IPS-11a (cell line): ENCODE measurements around the gene CSMD2.

ENCODE experiments used
- H3K4me3 ChIP-seq: one replicate; pipeline ENCODE4 v1.5.1; 2013; ENCODE audit warnings: low read depth, low read length, control low read depth

The CSMD2 gene

DNA sequence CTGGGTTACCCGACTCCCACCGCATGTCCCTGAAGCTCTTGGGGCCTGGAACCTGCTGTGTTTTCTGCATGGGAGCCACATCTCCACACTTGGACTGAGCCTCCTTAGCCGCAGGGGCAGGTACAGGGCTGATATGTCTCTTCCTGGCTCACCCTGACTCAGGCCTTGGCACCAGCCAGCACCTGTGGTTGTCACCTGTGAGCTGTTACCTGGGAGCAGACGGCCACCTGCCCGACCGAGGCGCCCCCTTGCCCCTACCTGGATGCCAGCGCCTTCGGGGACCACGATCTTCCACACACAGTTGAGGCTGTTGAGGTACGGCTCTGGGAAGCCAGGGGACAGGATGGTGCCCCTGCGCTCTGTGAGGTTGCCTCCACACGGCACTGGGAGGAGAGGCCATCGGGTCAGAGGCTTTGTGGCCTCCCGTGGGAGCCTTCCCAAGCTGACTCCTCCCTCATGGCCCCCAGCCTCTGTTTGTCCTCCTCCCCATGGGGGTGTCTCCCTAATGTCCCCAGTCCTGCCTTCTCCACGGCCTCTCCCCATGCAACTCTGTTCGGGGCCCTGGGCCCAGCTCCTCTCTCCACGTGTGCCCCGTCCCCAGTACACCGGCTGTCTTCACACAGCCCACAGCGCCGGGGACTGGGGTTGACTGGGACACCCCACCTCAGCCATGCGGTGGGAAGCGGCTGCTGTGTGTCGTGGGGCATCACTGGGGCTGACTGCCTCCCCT lies 540.6 kb downstream of the CSMD2 start:
- H3K4me3 ChIP-seq: no peak overlapping the region

DNA sequence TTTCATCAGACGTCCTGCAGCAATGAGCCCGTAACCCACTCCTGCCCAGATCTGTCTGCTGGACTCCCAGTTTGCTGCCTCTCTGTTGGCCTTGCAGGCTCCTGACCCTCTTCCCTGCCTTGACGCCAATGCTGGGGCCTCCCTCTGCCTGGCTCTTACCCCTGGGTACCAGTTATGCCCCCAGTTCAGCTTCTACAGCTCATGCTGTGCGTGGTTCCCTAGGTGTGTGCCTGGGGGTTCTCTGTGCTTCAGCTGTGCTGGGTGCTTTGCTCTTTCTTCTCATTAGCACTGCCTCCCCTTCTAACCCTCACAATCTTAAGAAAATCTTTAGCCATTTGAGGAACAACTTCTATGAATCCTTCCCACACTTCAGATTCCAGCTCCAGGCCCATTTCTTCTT lies 541.2 kb downstream of the CSMD2 start:
- no peak overlapping the region for H3K4me3 ChIP-seq

DNA sequence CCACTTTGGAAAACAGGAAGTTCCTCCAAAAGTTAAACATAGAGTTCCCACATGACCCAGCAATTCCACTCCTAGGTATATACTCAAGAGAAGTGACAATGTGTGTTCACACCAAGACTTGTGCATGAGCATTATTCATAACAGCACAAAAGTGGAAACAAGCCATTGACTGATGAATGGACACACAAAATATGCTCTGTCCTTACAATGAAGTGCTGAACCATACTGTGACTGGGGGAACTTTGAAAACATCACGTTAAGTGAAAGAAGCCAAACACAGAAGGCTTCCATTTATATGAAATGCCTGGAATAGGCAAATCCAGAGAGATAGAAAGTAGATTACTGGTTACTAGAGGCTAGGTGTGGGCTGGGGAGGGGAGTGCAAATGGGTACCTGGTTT lies 542.3 kb downstream of the CSMD2 start:
- no peak overlapping the region for H3K4me3 ChIP-seq

DNA sequence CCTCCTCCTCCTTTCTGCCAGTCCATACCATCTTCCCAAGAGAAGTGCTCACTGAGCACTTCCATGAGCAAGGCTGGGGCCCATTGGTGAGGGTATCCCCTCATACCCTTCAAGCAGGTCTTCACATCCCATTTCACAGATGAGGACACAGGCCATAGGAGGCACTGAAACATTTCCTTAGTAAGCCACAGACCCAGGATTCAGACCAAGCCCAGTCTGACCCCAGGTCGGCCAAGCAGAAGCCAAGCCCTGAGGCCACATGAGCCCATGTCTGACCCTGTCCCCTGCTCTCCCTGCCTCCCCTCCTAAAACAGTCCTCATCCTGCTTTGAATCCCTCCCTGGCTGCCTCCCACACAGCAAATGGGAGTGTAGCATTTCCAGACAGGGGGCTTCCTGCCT lies 546.4 kb downstream of the CSMD2 start:
- H3K4me3 ChIP-seq: no peak overlapping the region

DNA sequence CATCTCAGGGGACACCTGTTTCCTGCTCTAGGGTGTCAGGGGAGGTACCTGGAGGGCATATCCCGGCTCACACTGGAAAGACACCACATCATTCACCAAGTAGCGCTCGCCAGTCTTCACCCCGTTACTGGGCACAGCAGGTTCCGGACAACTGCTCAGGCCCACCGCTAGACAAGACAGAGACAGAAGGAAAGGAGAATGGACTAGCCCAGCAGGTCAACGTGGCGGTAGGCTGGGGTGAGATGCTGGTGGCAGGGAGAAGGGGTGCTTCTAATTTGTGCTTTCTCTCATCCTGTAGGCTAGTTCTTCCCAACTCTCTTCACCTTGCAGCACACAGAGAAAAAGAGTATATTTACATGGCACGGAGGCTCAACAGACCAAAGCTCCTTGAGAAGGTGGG lies 547.6 kb downstream of the CSMD2 start:
- no peak overlapping the region for H3K4me3 ChIP-seq

DNA sequence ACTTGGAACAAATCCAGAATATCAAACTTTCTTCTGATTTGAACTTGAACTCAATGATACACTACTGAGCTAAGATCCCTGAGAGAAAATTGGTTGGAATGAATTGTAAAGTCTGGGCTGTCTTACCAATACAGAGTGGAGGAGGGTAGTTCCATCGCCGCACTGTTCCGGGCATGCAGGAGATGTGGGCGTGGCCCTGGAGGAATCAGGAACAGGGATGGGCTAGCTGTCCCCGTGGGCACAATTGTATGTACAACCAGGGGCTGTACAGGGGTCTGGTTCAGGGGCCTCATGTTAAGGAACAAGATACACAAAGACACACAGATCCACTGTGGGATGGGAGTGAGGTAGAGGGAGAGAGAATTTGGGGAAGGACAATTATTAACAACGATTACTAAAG lies 548.2 kb downstream of the CSMD2 start:
- no peak overlapping the region for H3K4me3 ChIP-seq

DNA sequence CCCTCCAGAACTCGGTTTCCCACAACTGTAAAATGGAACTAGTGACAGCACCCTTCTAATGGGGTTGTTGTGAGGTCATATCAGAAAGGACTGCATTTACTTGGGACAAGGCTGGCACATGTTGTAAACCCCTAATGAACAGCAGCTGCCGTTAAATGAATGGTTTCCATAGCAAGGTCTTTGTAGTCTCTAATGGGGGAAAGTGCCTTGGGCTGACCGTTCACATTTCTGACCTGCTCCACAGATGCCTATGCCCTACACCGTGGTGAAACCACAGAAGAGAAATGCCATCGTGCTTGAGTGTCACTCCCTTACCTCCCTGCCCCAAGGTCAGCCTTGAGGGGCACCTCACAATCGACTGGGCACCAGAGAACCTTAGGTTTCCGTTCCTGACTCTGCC lies 549.5 kb downstream of the CSMD2 start:
- H3K4me3 ChIP-seq: no peak overlapping the region

DNA sequence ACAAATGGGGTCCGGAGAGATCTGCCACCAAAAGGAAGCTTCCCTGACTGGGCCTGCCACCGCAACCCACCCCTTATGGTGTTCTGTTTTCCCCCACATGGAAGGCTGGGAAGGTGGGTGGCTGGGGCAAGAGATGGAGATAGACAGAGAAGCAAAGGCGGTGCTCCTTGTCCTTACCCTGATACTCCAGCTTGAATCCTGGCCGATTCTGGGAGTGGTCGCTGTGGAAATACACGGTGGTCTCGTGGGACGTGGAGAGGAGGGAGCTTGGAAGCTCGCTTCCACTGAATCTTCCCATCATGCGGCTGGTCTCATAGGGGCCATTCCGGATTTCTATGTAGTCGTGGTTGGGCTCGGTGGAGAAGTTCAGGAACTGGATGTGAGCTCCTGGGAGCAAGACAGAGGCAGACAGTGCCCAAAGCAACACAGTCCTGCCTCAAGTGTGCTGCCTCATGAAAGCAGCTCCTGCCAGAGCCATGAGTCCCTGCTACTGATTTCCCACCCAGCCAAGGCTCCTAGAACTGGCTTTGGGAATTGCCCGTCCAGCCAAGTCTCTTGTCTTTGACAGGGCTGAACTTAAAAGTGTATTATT lies 554.1 kb downstream of the CSMD2 start:
- H3K4me3 ChIP-seq: no peak overlapping the region

DNA sequence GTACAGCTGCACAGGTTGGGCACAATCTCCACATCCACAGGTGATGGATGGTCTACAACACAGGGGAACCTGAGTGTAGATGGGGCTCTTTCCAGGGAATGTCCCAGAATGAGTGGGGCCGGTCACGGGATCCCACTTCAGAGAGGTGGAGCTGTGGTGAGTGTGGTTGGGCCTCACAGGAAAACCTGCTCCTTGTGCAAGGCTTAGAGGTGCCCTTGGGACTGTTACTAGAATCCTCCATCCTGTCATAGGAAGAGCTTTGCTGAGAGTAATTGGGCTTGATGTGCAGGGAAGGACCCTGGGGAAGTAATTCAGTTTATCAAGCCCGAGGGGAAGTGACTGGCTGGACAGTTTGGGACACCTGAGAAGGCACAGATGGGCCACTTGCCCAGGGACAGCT lies 554.6 kb downstream of the CSMD2 start:
- H3K4me3 ChIP-seq: no peak overlapping the region

DNA sequence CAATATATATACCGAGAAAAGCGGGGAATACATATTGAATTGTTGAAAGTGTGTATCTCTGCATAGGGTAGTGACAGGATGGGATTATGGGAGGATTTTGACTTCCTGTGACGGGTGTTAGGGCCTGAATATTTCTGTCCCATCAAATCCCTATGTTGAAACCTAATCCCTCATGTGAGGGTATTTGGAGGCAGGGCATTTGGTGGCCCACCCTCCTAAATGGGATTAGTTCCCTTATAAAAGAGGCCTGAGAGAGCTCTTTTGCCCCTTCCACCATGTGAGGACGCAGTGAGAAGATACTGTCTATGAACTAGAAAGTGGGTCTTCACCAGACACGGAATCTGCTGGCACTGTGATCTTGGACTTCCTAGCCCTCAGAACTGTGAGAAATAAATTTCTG lies 555.3 kb downstream of the CSMD2 start:
- H3K4me3 ChIP-seq: no peak overlapping the region

DNA sequence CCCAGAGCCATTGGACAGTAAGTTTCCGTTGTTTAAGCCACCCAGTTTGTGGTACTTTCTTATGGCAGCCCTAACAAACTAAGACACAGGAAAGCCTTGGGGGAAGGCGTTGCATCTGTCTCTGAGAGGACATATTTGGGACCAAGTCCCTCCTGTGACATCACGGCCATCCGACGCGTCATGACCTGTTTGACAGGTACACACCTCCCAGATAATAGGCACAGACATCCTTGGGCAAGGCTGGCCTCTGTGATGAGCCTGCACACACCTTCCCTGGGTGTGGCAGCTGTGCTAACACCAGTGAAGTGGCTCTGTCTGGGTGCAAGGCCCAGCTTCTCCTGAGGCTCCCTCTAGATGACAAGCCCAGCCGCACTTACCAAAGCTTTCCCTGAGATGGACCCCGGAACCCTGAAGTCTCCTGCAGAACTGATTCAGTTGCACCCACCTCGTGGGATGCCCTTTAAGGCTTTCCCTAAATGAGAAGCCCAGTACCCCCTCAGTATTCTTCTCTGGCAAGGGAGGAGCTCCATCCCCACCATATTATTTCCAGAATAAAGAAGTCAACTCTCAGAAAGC lies 556.1 kb downstream of the CSMD2 start:
- no peak overlapping the region for H3K4me3 ChIP-seq

DNA sequence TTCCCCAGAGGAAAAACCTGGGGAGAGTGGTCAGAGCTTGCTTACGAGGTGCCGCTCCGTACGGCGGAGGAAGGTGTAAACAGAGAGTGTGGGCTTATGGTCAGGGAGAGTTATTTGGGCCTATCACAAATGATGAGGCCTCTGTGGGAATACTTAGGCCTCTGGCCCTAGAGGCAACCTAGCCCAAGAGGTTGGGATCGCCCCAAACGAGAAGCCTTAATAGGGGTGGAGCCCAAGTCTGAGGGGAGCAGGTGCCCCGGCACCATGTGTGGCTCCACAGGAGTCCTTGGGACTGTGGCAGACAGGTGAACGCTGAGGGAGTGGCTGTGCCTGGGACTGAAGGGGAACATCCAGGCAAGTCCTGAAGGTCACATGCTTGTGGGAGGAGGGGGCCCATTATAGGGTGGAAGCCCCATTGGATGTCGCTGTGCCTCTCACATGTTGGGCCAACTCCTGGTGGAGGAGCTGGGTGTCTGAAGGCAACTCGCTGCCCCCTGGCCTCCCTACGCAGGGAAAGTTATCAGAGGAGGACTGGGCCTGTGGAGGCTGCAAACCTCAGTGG lies 557.5 kb downstream of the CSMD2 start:
- H3K4me3 ChIP-seq: no peak overlapping the region

DNA sequence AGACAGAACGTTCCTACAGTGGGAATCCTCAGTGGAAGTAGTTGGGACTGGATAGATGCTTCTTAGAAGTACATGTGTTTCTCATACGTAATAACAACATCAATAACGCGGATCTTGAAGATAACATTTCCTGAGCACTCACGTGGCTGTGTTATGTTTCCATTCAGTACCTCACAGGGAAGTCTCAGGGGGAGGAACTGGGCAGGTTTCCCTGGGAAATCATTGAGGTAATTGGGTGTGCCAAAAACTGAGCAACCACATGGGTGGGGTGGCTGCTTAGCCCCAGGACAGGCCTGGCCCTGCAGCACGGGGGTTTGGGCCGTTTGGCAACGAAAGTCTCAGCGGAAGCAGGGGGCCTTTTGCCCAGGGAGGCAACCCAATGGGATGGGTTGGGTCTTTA lies 558.8 kb downstream of the CSMD2 start:
- H3K4me3 ChIP-seq: no peak overlapping the region

DNA sequence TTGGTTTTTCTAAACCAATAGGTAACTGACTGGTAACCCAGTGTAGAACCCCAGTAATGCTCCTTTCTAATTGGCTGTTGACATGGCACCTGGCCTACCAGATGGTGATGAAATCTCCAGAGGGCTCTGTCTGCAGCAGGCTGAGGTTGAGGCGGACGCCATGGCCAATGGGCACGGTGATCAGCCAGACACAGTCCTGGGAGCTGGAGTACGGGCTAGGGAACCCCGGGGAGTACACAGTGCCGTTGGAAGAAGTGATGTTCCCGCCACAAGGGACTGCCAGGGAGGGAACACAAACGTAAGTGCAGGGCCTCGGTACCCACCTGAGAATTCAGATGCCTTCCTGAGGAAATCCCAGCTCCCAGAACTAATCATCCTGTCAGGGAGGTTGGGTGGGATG lies 562.8 kb downstream of the CSMD2 start:
- H3K4me3 ChIP-seq: no peak overlapping the region

DNA sequence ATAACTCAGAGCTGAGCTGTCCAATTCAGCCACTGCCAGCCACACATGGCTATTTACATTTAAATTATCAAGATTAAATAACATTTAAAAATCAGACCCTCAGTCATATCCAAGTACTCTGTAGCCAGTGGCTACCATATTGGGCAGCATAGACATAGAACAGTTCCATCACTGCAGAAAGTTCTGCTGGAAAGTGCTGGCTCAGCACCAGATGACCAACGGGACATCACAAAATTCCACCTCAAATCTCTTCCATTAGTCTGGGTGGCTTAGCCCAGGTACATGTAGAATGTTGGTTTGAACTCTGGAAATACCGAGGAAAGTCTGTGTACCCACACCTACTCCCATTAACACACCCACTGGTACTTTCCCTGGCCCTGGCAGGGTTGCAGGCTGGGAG lies 563.3 kb downstream of the CSMD2 start:
- H3K4me3 ChIP-seq: no peak overlapping the region

DNA sequence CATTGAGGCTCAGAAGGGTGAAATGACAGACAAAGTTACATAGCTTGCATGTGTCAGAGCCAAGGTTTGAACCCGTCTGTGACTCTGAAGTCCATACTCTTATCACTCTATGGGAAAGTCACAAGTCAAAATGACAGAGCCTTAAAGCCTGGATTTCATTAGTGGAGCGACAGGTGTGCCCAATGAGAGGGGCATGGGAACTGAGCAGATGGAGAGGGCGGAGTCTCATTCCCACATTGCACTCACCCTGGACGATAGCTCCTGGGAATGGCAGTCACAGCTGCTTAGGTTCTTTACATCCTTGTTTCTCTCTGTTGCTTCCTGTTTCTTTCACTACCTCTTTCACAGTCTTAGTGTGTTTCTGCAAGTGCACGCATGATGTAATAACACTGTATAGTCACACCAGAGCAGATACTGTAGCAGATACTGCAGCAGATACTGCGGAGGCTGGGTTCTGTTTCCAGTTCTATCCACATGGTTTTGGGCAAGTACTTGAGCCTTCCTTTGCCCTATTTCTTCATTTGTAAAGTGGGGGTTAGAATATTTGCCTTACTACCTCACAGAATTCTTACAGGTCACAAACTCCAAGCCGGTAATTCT lies 565.4 kb downstream of the CSMD2 start:
- H3K4me3 ChIP-seq: no peak overlapping the region

DNA sequence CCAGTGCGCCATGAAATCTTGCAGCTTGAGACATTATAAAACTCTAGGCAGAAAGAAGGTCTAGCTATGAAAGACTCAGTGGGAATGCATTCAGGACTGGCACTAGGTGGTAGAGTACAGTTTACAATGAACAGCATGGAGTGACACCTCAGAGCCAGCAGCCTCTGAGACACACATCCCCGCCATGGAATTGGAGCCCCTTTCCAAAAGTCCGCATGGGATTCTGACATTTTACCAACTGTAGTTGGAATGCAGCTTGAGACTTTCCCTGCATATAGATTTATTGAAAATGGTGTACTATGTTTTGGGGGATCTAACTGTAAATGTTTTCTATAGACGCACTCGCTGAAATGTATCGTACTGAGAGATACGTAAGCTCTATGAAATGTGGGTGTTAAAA lies 576.3 kb downstream of the CSMD2 start:
- no peak overlapping the region for H3K4me3 ChIP-seq

DNA sequence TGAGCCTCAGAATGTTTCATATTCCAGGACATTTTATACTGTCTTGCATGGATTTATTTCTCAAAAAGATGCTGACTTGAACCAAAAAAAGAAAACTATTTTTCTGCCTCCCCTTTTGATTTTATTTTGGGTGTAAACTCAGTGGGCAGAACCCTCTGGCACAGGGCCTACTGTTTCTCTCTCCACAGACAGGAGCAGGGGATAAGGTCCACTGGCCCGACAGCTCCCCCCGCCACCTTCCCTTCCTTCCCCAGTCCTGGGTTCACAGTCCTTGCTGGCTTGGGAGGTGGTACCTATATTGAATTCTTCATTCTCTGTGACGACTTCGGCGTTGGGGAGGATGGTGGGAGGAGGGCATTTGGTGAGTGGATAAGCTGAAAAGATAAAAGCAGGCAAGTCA lies 578.2 kb downstream of the CSMD2 start:
- no peak overlapping the region for H3K4me3 ChIP-seq

DNA sequence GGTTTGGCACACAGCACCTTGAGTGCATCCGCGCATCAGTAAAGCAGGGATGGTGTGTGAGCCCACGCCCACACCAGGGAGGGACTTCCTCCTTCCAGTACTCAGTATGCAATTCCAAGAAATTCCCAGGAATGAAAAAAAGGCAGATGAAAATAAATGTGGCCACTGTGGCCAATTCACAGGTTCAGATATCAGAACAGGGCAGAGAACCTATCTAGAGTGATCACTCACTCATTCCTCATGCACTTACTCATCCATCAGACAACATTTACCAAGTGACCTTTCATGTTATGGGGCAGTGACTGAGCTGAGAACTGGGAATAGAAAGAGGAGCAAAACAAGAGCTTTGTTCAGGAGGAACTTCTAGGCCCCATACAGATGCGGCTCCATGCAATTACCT lies 578.9 kb downstream of the CSMD2 start:
- H3K4me3 ChIP-seq: no peak overlapping the region

DNA sequence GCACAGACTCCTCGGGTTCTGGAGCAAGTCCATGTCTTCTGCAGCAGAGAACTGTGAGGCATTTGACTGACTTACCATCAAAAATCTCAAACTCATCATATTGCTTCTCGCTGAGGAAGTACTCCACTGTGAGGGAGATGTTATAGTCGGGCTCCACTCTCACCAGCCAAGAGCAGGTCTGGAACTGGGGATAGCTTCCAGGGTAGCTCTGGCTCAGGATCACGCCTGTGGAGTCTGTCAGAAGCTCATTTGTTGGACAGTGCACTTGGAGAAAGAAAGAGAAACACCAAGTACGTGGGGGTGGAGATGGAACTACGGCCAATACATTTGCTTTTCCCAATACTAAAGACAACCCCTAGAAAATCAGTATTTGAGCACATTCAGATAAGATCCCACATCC lies 581.5 kb downstream of the CSMD2 start:
- H3K4me3 ChIP-seq: no peak overlapping the region

DNA sequence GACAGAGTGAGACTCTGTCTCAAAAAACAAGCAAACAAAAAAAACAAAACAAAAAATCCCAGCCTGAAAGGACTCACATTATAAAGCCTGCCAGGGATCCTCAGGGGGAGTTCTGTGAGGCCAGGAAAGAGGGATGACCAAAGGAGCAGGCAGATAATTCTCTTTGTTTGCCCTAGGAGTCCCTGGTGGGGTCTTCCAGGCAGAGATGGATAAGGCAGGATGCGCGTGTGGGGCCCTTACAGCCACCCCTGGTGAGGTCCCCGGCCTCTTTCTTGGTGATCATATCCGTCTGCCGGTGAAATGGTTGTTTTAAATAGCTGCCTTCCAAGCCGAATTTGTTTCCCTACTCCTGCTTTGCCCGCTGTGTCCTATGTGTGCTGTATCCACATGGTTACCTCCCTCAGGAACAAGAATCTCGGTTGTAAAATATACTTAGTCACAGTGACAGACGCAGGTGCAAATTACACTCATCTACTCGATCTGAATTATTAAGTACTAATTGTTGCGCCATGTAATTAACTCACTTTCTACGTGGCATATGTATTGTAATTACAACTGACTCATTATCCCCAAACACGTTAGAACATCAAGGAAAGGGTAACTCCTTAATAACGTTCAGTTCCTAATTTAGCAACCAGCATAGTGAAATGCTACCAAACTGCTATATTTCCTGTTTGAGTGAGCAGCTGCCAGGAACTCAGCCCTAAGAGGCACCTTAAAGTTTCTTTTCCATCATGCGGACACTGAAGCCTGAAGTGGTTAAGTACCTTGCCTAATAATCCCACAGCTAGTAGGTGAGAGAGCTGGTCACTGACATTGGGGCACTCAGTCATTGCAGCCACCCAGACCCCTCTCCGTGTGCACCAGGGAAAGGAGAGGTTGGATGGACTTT lies 586.2 kb downstream of the CSMD2 start:
- H3K4me3 ChIP-seq: no peak overlapping the region
